Coronary artery (tissue), 2 donors: ENCODE measurements around the gene CRYGA.

Experiments
- DNase-seq: peaks from one replicate; pipeline ENCODE4 v3.0.0-alpha.2; 2017; ENCODE audit warnings: low spot score
- H3K27ac ChIP-seq, 2 donors: fragments of 200-600 bp; sonication (generic); one replicate each; pipeline ENCODE4 v1.5.1; 2016 to 2019
- H3K4me3 ChIP-seq: fragments of 200-600 bp; sonication (generic); 2 replicates; pipeline ENCODE4 v1.5.1; 2016; ENCODE audit warnings: mild to moderate bottlenecking, moderate library complexity
- TF ChIP-seq, protein P1 (sequence below): fragments of 200-600 bp; sonication (generic); IDR thresholded peaks from one replicate; pipeline ENCODE4 v1.5.1; 2019; ENCODE audit warnings: antibody characterized with exemption

The CRYGA gene, protein sequence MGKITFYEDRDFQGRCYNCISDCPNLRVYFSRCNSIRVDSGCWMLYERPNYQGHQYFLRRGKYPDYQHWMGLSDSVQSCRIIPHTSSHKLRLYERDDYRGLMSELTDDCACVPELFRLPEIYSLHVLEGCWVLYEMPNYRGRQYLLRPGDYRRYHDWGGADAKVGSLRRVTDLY

DNA sequence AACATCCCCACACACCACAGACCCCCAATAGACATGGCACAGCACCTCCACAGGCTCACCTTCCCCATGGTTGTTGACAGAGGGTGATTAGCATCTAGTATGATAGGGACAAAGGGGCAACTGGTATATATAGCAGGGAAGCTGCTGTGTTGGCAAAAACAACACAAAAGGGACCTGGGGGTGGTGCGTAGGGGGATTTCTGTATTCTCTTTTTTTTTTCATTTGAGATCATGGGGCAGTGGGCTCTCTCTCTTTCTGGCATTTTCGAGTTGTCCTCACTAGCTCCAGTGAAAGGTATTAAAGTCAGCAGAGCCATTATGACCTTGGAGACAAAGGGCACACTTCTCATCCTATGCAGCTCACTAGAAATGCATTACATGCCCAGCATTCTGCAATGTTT, at the start of gene CRYGA:
TSS of gene CRYGA (minus strand) at position 101 of the 400 bp plus-strand sequence. CDS start at position 68, 33 bp downstream.
- Histone ChIP-seq H3K27ac (no peak within 1 kb of the TSS), H3K4me3 (no peak within 1 kb of the TSS)
- TF ChIP-seq, protein P1, sequence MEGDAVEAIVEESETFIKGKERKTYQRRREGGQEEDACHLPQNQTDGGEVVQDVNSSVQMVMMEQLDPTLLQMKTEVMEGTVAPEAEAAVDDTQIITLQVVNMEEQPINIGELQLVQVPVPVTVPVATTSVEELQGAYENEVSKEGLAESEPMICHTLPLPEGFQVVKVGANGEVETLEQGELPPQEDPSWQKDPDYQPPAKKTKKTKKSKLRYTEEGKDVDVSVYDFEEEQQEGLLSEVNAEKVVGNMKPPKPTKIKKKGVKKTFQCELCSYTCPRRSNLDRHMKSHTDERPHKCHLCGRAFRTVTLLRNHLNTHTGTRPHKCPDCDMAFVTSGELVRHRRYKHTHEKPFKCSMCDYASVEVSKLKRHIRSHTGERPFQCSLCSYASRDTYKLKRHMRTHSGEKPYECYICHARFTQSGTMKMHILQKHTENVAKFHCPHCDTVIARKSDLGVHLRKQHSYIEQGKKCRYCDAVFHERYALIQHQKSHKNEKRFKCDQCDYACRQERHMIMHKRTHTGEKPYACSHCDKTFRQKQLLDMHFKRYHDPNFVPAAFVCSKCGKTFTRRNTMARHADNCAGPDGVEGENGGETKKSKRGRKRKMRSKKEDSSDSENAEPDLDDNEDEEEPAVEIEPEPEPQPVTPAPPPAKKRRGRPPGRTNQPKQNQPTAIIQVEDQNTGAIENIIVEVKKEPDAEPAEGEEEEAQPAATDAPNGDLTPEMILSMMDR = no peak
- DNase-seq = no peak

DNA sequence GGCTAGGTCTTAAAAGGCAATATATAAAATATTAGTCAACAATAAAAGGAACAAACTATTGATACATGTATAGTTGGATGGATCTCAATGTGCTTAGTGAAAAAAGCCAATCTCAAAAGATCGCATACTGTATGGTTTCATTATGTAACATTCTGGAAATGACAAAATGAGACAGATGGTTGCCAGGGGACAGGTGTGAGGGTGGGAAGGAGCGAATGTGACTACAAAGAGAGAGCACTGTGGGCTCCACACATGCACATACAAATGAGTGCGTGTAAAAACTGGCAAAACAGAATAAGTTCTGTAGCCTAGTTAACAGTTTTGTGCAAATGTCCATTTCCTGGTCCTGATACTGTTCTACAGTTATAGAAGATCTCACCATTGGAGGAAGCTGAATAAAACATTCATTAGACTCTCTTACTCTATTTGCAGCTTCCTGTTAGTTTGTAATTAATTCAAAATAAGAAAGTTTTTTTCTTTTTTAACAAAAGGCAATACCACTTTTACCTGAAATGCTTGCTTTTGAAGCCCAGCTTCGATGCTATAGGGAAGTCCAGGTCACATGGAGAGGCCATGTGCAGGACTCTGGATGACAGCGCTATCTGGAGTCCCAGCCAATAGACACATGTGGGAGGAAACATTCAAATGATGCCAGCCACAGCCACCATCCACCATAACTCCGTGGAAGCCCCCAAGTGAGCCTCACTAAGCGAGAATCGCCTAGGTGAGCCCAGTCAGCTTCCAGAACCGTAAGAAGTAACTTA, 47.5 kb upstream of the CRYGA start:
- TF ChIP-seq, protein P1 = no peak
- Histone ChIP-seq H3K4me3 (no peak overlapping the region), H3K27ac (no peak overlapping the region)
- no peak for DNase-seq

DNA sequence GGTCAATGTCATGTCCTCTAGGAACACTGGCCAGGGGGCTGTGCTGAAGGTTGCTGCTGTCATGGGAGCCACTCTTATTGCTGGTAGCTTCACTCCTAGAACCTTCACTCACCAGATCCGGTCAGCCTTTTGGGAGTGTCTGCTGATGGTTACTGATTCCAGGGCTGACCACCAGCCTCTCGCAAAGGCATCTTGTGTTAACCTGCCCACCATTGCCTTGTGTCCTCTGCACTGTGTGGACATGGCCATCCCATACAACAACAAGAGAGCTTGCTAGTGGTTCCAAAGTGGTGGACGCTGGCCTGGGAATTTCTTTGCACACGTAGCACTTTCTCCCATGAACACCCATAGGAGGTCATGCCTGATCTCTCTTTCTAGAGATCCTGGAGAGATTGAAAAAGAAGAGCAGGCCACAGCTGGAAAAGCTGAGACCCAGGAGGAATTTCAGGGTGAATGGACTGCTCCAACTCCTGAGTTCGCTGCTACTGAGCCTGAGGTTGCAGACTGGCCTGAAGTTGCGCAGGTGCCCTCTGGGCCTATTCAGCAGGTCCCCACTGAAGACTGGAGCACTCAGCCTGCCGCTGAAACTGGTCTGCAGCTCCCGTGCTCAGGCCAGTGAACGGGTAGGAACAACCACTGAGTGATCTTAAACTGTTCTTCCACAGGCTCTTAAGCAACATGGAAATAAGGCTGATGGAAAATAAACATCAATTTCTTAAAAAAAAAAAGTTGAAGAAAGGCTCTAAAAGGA, 45.1 kb upstream of the CRYGA start:
- DNase-seq = no peak
- Histone ChIP-seq H3K4me3 (no peak overlapping the region), H3K27ac (no peak overlapping the region)
- TF ChIP-seq, protein P1 = no peak

DNA sequence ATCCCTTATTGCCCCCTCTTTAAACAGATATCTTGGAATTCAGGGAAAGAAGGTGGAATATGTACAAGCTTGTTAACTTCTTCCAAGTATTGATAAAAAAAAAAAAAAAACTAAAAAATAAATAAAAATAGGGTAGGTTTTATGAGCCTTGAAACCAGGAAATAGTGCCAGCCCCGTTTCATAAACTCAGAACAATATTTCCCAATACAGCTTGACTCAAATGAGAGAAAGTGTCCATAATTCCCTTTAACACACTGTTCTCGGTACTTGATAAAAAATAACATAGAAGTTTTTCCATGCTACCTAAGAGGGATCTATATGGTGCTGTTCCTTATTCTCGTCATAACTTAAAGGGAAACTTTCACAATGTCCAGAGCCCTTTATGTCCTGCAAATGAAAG, 44.4 kb upstream of the CRYGA start:
- H3K4me3 ChIP-seq = no peak overlapping the region
- DNase-seq = no peak
- no peak overlapping the region for H3K27ac ChIP-seq
- TF ChIP-seq, protein P1 = no peak

DNA sequence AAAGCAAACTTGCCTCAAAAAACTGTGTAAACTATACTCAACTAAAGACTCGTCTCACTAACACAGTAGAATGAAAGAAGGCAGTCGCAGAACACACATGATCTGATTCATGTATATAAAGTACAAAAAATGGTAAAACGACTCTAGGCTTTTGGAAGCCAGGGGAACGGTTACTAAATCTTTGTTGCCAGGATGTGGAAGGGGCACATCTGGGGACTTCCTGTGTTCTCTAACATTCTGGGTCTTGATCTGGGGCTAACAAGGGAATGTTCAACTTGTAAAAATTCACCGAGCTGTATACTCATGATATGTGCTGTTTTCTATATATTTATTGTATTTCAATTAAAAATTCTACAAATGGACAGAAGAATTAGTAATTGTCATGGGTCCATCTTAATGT, 40.8 kb upstream of the CRYGA start:
- no peak overlapping the region for H3K27ac ChIP-seq
- TF ChIP-seq, protein P1 = no peak
- DNase-seq = no peak
- no peak overlapping the region for H3K4me3 ChIP-seq

DNA sequence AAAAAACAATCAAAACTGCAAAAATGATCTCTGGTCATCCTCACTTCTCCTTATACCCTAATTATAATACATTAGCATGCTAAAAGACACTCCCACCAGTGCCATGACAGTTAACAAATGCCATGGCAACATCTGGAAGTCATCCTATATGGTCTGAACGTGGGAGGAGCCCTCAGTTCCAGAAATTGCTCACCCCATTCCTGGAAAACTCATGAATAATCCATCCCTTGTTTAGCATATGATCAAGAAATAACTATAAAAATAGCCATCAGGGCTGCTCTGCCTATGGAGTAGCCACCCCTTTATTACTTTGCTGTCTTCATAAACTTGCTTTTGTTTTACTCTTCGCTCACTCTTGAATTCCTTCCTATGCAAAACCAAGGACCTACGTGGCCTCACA, 32.1 kb upstream of the CRYGA start:
- TF ChIP-seq, protein P1 = no peak
- H3K4me3 ChIP-seq = no peak overlapping the region
- H3K27ac ChIP-seq = no peak overlapping the region
- DNase-seq = no peak
